Stimulated activated CD8-positive, alpha-beta memory T cell treated with anti-CD3 and anti-CD28 coated beads, Interleukin-12 subunit alpha, Interleukin-12 subunit beta, amount 100 ng/mL, for 1 hour (primary cell): ENCODE data around the gene NUP210L.

Source experiments
- DNase-seq: peaks from one replicate; pipeline ENCODE4 v3.0.0-alpha.2; 2020; ENCODE audit warnings: low read depth

Gene NUP210L

DNA sequence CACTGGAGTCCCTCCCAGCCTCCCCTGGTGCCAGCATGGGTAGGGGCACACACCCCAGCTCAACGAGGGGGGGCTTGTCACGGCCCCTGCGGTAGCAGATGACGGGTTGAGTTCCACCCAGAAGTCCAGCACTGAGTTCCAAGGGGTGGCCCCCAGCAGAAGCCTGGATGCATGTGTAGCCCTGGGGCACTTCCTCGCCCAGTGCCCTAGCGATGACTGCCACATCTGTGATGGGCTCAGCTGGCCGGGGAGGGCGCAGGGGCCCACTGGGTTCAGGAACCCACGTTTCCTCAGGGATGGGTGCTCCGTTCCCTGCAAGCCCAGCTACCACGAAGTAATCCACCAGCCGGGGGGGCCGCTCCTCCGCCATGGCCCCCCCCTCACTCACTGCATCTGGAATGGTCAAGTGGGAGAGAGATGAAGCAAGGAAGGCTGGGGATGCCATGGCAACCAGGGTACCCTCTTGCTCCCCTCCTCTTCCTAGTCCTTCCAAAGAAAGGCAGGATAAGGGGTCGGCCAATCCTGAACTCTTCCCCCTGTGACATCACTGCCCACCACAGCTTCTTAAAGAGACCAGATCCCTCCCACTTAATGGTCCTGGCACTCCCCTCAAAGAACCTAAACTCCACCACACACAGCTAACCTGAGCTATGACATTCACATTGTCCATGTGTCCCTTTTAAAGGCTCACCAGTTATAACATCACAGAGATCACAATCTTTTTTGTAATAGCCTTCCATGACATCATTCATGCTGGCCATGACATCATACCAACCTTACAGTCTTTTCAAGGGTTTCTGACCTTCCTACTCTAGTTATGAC, 210.7 kb downstream of the NUP210L start:
- no peak for DNase-seq

DNA sequence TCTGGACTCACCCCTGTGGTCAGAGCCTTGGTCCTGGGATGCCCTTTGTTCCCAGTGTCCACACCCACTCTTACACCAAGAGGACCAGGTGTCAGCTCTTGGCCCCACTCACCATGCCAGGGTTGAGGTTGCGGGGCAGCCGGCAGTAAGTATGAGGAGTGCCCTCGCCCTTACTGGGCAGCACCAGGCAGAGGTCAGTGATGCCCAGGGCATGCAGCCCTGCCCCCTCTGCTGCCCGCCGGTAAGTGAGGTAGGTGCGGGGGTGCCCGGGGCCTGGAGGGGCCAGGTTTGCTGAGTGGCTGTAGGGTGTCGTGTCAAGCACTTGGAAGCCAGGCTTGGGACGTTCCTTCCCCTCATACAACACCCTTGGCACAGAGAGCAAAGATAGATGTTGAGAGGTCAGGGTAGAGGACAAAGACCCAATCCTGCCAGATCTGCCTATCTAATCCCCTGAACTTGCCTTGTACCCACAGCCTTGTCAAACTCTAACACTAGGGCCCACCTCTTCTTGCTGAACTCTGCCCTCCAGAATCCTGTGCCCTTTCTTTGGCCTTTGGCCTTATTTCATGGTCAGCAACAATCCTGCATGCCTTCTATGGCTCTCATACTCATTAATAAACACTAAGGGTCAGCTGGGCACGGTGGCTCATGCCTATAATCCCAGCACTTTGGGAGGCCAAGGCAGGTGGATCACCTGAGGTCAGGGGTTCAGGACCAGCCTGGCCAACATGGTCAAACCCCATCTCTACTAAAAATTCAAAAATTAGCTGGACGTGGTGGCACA, 211.9 kb downstream of the NUP210L start:
- no peak for DNase-seq
